ENCODE results near the gene SBK2.

SBK2 gene

GRCh38 chr19:55552620-55553019 is 15.7 kb upstream of the SBK2 start:
- DNase-seq (ENCODE audit: extremely low read depth, low read depth): peak; percentile 18
- TF ChIP-seq, protein P1, sequence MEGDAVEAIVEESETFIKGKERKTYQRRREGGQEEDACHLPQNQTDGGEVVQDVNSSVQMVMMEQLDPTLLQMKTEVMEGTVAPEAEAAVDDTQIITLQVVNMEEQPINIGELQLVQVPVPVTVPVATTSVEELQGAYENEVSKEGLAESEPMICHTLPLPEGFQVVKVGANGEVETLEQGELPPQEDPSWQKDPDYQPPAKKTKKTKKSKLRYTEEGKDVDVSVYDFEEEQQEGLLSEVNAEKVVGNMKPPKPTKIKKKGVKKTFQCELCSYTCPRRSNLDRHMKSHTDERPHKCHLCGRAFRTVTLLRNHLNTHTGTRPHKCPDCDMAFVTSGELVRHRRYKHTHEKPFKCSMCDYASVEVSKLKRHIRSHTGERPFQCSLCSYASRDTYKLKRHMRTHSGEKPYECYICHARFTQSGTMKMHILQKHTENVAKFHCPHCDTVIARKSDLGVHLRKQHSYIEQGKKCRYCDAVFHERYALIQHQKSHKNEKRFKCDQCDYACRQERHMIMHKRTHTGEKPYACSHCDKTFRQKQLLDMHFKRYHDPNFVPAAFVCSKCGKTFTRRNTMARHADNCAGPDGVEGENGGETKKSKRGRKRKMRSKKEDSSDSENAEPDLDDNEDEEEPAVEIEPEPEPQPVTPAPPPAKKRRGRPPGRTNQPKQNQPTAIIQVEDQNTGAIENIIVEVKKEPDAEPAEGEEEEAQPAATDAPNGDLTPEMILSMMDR (IDR thresholded peaks at IDR 0.05; ENCODE audit: low read depth, low read length): no peak

DNA sequence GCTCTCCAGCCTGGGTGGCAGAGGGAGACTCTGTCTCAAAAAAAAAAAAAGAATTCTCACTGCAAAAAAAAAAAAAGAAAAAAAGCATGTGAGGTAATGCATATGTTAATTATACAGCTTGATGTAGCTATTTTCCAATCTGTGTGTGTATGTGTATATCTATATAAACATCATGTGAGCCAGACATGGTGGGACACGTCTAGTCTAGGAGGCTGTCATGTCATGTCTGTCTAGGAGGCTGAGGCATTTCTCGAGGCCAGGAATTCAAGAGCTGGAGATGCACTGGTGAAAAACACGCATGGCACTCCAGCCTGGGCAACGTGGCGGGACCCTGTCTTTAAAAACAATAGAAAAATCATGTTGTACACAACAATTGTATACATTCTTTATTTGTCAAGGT is 15.3 kb upstream of the SBK2 start:
- DNase-seq (ENCODE audit: extremely low read depth, low read depth): no peak
- TF ChIP-seq, protein P1 (IDR thresholded peaks at IDR 0.05; ENCODE audit: low read depth, low read length): no peak

DNA sequence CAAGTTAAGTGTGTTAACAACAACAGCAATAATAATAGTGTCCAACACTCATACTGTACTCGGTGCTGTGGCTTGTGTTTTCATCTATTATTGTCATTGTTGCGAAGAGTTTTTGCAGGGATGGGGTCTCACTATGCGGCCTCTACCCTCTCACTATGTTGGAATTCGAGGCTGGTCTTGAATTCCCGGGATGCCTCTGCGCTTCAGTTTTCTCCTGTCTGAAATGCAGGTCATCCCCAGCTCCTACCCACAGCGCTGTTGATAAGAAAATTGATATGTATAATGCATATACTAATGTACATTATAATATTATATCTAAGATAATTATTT is 13.4 kb upstream of the SBK2 start:
- TF ChIP-seq, protein P1 (IDR thresholded peaks at IDR 0.05; ENCODE audit: low read depth, low read length): no peak
- DNase-seq (ENCODE audit: extremely low read depth, low read depth): no peak

DNA sequence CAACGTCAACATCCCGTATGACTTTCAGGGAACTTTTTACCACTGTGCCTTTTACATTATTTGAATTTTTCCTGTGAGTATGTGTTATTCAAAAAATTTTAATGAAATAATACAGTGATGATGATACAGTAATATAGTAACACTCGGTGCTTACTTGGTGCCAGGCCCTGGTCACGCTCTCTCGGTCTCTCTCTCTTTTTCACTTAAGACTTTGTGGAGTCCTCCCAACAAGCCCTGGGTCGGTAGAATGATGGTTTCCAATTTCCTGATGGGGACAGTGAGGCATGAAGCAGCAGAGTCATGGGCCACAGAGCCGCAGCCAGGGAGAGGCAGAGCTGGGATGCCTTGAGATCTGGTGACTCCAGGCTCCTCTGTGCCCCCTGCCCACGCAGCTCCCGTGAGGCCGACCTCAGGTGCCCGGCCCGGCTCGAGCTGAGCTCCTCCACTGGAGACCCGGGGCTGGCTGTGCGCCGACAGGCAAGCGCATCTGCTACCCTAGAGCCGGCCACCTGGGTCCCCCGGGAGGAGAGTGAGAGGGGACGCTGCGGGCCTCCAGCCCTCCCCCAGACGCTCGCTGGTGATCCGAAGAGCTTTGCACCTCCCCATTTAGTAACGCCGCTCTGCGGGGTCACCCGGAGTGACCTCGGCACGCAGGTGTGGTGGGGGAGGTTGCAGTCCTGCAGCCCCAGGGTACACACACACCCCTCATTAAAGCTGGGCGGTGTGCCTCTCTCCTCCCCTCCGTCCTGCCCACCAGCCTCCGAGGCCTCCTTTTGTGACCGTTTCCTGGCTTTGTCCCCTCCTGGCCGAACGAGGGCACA is 12.8 kb upstream of the SBK2 start:
- peak; percentile 54 for DNase-seq (ENCODE audit: extremely low read depth, low read depth)

DNA sequence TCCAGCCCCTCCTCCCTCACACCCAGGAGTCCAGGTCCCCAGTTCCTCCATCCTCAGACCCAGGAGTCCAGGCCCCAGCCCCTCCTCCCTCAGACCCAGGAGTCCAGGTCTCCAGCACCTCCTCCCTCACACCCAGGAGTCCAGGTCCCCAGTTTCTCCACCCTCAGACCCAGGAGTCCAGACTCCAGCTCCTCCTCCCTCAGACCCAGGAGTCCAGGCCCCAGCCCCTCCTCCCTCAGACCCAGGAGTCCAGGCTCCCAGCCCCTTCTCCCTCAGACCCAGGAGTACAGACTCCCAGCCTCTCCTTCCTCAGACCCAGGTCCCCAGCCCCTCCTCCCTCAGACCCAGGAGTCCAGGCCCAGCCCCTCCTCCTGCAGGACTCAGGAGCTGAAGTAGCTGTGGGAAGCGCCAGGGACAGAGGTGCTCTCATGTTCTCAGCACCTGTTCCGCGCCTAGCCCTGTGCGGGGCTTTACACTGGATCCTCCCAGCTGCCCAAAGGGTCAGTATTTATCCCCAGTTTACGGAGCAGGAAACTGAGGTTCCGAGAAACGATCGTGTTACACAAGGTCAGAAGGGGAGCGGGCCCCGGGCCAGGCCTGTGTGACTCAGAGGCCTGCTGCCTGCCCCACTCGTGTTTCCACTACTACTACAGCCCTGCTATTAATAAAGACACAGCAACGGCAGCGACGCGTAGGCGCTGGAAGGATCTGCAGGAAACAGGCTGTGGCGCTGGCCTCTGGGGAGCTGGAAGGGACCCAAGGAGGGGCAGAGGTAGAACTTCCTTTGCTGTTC is 10.1 kb upstream of the SBK2 start:
- DNase-seq (ENCODE audit: extremely low read depth, low read depth): no peak

More for the DNA sequence above, 12.8 kb upstream of the SBK2 start:
- TF ChIP-seq, protein P1 (IDR thresholded peaks at IDR 0.05; ENCODE audit: low read depth, low read length): no peak

DNA sequence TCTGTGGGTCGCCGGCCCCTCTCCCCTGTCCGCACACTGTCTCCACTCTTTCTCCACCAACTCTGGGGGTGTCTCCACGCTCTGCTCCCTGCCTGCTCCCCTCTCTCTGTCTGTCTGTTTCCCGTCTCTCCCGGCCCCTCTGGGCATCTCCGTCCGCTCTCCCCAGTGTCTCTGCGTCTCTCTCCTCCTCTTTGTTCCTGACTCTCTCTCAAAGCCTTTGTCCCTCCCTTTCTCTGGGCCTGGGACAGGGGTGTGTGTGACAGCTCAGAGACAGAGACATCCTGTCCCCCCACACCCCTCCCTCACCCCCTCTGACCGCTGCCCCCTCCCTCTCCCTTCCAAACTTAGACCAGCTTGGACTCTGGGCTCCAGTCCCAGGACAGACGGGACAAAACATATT is 9.1 kb upstream of the SBK2 start:
- no peak for DNase-seq (ENCODE audit: extremely low read depth, low read depth)

More for the DNA sequence above, 10.1 kb upstream of the SBK2 start:
- TF ChIP-seq, protein P1 (IDR thresholded peaks at IDR 0.05; ENCODE audit: low read depth, low read length): no peak

More for the DNA sequence above, 9.1 kb upstream of the SBK2 start:
- TF ChIP-seq, protein P1 (IDR thresholded peaks at IDR 0.05; ENCODE audit: low read depth, low read length): no peak
